ENCODE measurements around the gene TENM4.
A peak's percentile ranks its signal among the peaks of the same experiment; 100 is the strongest.

TENM4 gene

GRCh38 chr11:79030448-79030847, 410.4 kb downstream of the TENM4 start:
- TF ChIP-seq POLR2AphosphoS5 (IDR thresholded peaks at IDR 0.05; ENCODE audit: low read depth, low read length) (no peak), TAF1 (IDR thresholded peaks at IDR 0.05; ENCODE audit: borderline replicate concordance, insufficient read depth, low read length) (no peak), SIN3A (IDR thresholded peaks at IDR 0.05; ENCODE audit: borderline replicate concordance, insufficient read depth, low read length) (no peak)

- no peak for TF ChIP-seq FOXP2 (optimal IDR thresholded peaks at IDR 0.05; ENCODE audit: borderline replicate concordance, extremely low read depth, extremely low read length, insufficient read depth)
- no peak for TF ChIP-seq SIN3A (IDR thresholded peaks at IDR 0.05; ENCODE audit: borderline replicate concordance, insufficient read depth, low read length)
These were observed 412.6 kb downstream of the TENM4 start for GRCh38 chr11:79028225-79028624.

DNA sequence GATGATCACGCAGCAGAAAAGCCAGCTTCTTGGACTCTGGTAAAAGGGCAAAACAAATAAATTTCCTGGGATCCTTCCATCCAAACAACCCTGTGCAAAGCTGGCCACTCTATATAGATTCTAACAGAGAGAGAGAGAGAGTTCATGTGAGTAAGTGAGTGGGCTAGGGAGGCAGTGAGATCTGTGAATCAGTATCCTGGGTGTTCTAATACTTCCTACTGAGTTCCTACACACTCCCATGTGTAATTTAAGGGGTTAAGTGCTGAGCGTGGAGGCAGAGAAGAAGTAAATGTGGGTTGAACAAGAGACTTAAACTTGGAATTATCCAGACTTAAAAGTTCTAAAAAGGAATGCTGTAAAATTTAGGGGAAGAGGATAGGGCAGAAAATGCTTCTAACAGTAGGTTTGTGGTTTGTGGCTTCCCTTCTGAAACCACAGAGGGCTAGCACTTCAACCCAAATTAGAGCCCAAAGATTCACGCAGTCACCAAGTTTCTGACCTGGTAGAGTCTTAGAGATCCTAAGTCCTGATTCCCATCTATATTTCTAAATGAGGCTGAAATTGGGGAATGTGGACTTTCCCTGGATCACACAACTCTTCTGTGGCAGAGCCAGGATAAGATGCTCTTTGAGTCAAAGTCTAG, 413.9 kb downstream of the TENM4 start:
- TF ChIP-seq REST (IDR thresholded peaks at IDR 0.05; ENCODE audit: insufficient read depth in 1 of 2, low read depth in 2 of 2, low read length in 2 of 2) (no peak), POLR2AphosphoS5 (IDR thresholded peaks at IDR 0.05; ENCODE audit: low read depth, low read length) (no peak), FOXP2 (optimal IDR thresholded peaks at IDR 0.05; ENCODE audit: borderline replicate concordance, extremely low read depth, extremely low read length, insufficient read depth) (no peak), TAF1 (IDR thresholded peaks at IDR 0.05; ENCODE audit: borderline replicate concordance, insufficient read depth, low read length) (no peak), SIN3A (IDR thresholded peaks at IDR 0.05; ENCODE audit: borderline replicate concordance, insufficient read depth, low read length) (no peak)

GRCh38 chr11:79025622-79026021, 415.2 kb downstream of the TENM4 start:
- TF ChIP-seq SIN3A (IDR thresholded peaks at IDR 0.05; ENCODE audit: borderline replicate concordance, insufficient read depth, low read length) (0 out of 2 replicates have a peak, but pooled peaks have one; percentile 58), FOXP2 (optimal IDR thresholded peaks at IDR 0.05; ENCODE audit: borderline replicate concordance, extremely low read depth, extremely low read length, insufficient read depth) (peak; percentile 81), REST (IDR thresholded peaks at IDR 0.05; ENCODE audit: insufficient read depth in 1 of 2, low read depth in 2 of 2, low read length in 2 of 2) (peak in 1 of 2 experiments; percentile 66; a peak in 1 of 4 replicates), POLR2AphosphoS5 (IDR thresholded peaks at IDR 0.05; ENCODE audit: low read depth, low read length) (peak; percentile 43; the same call in 1 of the 2 replicates), TAF1 (IDR thresholded peaks at IDR 0.05; ENCODE audit: borderline replicate concordance, insufficient read depth, low read length) (0 out of 2 replicates have a peak, but pooled peaks have one; percentile 41)

DNA sequence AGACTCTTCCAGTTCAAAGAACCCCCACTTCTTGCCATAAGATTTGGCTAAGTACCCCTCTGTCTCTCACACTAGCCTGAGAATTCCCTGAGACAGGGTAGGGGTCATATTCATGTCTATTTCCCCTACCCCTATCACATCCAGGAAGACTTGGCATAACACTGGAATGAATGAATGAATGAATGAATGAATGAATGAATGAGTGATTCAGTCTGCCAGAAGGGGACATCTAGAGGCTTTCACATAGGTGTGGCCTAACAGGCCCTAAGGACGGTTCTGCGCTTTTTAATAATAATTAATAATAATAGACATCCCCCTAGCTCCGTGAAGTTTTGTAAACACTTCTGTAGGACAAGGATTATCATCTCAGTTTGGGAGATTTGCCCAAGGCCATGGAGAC, 415.7 kb downstream of the TENM4 start:
- no peak for TF ChIP-seq SIN3A (IDR thresholded peaks at IDR 0.05; ENCODE audit: borderline replicate concordance, insufficient read depth, low read length)

DNA sequence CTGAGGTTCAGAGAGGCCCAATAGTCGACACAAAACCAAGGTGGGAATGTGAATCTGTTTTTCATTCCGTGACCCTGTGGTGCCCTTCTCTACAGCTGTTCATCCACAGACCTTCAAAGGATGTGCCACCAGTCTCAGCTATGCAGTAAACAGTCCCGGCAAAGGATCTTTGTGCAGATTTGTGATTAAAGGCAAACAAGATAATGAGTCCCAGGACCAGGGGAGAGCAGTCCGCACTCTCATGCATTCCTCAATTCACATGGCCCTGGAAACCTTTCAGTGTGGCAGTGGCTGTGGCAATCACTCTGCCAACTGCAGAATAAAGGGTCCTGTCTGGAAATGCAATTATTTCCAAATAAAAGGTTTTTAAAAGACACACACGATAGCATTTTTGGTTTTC, 418.6 kb downstream of the TENM4 start:
- TF ChIP-seq SIN3A (IDR thresholded peaks at IDR 0.05; ENCODE audit: borderline replicate concordance, insufficient read depth, low read length) (no peak), POLR2AphosphoS5 (IDR thresholded peaks at IDR 0.05; ENCODE audit: low read depth, low read length) (no peak), TAF1 (IDR thresholded peaks at IDR 0.05; ENCODE audit: borderline replicate concordance, insufficient read depth, low read length) (no peak), REST (IDR thresholded peaks at IDR 0.05; ENCODE audit: insufficient read depth in 1 of 2, low read depth in 2 of 2, low read length in 2 of 2) (no peak), FOXP2 (optimal IDR thresholded peaks at IDR 0.05; ENCODE audit: borderline replicate concordance, extremely low read depth, extremely low read length, insufficient read depth) (no peak)
